CD4-positive, alpha-beta T cell treated with Interleukin-15 for 1 hour (primary cell): ENCODE measurements around the gene NEO1.

Experiments used
- DNase-seq: peaks from one replicate; pipeline ENCODE4 v3.0.0-alpha.2; 2020

NEO1 gene

GRCh38 chr15:73078291-73078690, 26.0 kb downstream of the NEO1 start:
- no peak for DNase-seq

DNA sequence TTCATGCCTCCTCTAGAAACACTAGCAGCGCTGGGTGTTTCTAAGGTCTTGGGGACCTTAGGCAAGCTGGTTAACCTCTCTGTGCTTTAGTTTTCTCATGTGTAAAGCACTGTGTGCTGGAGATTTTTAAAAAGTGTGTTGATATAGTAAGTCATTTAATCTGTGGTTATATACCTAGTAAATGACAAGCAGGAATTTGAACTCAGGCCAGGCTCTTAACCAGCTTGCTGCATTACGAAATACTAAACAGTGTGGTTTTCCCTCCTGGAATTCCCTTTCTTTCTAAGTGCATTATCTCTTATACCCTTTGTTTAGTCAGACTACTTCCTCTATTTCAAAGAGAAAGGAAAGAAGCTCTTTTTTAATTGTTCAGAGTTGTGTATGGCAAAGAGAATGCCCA, 26.5 kb downstream of the NEO1 start:
- DNase-seq: no peak

DNA sequence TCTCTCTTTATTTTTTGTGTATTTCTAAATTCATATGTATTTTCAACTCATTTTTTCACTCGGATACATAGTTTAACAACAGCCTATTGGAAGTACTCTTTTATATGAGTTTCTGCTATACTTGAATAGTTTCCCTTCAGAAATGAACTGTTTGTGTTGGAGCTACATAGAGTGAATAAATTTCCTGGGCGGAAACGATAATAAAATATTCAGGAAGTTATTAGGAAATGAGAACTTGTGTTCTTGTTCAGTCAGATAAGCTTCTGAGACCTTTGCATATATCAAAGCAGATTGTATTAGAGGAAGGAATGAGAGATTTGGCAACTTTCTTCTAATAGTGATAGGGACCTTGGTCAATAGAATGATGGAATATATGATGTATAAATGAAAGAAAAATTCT, 27.3 kb downstream of the NEO1 start:
- no peak for DNase-seq

GRCh38 chr15:73081321-73081958, 29.2 kb downstream of the NEO1 start:
- DNase-seq: no peak

GRCh38 chr15:73082812-73083211, 30.5 kb downstream of the NEO1 start:
- no peak for DNase-seq

DNA sequence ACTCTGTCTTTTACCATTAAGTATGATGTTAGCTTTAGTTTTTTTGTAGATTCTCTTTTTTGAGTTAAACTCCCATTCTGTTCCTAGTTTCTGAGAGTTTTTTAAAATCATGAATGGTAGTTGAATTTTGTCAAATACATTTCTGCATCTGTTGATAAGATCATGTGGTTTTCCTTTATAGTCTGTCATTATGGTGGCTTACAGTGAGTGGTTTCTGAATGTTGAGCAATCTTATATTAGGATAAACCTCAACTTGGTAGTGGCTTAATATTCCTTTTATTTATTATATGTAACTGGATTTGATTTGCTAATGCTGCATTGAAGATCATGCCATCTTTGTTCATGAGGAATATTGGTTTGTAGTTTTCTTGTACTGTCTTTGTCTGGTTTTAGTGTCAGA, 34.8 kb downstream of the NEO1 start:
- DNase-seq: no peak

DNA sequence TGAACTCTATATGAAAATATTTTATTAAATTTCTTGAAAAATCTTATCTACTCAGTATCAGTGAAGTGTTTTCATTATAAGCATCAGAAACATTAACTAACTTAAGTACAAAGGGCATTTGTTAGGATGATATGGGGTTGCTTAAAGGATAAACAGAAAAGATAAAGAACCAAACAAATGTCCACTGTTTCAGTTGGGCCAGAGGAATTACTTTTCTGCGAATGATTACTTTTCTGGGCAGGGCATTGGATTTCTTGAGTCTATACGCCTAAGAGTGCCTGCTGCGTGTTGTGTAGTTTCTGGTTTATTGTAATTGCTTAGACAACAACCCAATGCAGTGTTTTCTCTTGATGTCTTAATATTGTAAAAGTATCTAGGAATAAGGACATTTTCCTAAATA, 52.8 kb downstream of the NEO1 start:
- no peak for DNase-seq

DNA sequence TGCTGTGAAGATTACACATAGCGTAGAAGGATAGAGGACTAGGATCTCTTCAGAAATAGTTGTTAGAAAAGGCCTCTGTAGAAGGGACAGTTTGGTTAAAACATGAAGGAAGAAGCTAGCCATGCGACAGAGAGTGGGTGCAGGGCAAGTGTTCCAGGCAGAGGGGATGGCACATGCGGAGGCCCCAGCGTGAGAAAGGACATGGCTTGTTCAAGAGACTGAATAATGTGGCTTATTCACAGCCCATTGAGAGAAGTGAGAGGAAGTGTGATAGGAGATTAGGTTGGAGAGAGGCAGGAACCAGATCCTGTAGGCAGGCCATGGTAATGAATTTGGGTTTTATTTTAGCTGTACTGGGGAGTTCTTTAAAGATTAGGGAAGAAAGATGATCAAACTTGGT, 56.4 kb downstream of the NEO1 start:
- no peak for DNase-seq

DNA sequence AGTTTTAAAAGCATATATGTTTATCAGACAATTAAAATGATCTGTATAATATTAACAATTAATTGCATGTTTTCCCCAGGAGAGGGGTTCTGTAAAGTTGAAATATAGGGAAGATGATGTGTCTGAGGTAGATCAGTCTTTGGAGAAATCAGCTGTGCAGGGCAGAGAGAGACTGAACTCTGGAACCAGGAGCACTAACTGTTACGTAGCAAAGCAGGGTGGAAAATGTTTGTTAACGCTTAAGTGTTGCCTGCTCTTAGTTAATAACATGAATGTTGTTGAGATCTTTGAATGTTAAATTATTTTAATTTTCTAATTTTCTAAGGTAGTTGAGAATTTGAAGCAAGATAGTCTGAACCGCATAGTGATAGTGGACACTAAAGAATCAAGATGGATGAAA, 57.5 kb downstream of the NEO1 start:
- no peak for DNase-seq

GRCh38 chr15:73110201-73110600, 57.9 kb downstream of the NEO1 start:
- no peak for DNase-seq

DNA sequence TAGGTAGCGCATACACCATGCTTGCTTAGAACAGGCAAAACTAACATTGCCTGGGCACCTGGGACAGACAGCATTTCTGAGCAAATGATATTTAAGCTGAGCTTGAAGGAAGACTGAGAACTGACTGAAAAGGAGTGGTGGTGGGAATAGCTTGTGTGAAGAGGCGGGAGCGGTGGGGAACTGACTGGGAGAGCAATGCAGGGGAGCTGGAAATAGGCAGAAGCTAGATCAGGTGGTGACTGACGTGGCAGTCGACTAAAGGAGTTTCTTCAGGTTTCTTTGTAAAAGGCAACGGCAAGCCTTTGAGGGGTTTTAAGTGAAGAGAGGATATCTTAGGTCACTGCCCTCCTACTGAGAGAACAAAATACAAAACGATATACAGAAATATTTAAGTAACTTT, 61.8 kb downstream of the NEO1 start:
- no peak for DNase-seq

DNA sequence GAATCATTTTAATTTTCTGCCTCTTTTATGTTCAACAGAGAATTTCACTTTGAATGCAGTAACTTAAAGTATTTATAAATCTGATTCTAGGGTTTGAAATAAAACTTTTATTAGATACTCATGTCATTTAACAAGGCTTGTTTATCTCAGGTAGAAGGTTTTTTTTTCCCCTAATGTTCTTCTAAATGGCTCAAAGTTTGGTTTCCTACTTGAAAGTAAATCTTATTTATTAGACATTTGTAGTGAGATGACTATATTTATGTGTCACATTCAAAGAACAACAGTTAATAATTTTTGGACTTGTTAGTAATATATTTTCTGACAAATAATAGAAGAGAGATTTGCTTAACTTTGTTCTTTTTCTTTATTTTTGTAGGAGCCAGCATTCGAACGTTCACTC, 63.9 kb downstream of the NEO1 start:
- DNase-seq: no peak

- DNase-seq: no peak
These were observed 65.8 kb downstream of the NEO1 start for GRCh38 chr15:73118055-73118454.

DNA sequence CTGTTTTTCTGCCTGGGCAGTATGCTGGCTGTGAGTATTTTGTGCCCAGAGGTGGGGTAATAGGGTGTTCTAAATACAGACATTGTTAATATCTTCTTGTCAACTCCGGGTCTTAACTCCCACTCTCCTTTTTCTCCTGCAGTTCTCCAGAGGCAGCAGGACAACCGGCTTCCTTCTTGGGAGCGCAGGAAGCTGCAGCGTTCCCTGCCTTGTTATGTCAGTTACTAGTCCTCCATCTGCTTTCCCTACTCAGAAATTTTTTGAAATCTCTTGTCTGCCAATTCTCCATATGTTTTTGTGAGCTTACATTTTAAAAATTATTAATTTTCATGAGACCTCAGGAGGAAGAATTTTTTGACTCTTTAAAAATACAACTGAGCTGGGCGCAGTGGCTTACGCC, 67.2 kb downstream of the NEO1 start:
- DNase-seq: no peak

- DNase-seq: no peak
These were observed 68.0 kb downstream of the NEO1 start for GRCh38 chr15:73120269-73120668.

GRCh38 chr15:73125219-73125618, 73.0 kb downstream of the NEO1 start:
- no peak for DNase-seq

DNA sequence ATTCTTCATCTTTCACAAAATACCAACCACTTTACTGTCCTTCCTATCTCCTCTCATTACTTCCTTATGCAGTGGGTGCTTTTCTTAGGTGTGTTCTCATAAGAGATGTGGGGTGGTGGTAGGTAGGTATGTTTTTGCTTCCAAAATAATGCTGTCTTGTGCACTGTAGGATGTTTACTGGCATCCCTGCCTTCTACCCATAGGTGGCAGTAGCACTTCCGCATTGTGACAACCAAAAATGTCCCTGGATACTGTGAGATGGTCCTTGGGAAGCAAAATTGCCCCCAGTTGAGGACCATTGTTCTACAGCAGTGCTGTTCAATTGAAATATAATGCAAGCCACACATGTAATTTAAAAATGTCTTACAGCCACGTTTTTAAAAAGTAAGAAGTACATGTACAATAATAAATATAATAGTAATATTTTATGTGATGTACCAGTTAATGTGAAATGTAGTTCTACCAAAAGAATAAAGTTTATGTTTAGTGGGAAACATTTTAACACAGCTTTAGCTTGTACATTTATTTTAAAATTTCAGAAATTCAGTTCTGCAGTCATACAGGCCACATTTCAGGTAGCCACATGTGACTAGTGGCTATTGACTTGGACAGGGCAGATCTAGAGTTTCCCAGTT, 75.2 kb downstream of the NEO1 start:
- DNase-seq: no peak

DNA sequence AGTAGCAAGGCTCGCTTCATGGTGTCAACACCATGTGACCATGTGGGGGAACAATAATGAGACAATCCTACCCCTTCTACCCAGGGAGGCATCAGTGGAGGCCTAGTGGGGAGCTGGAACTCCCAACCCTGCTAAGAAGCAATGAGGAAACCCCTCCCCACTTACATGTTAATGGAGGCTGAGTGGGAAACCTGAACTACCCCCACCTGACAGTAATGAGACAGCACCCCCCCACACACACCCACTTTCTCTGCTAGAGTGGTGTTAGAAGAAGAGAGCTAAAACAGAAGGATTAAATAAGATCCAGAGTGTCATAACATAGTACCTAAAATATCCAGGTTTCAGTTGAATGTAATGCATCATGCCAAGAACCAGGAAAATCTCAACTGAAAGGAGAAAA, 78.6 kb downstream of the NEO1 start:
- DNase-seq: no peak

- no peak for DNase-seq
These were observed 81.9 kb downstream of the NEO1 start for GRCh38 chr15:73134196-73134595.

DNA sequence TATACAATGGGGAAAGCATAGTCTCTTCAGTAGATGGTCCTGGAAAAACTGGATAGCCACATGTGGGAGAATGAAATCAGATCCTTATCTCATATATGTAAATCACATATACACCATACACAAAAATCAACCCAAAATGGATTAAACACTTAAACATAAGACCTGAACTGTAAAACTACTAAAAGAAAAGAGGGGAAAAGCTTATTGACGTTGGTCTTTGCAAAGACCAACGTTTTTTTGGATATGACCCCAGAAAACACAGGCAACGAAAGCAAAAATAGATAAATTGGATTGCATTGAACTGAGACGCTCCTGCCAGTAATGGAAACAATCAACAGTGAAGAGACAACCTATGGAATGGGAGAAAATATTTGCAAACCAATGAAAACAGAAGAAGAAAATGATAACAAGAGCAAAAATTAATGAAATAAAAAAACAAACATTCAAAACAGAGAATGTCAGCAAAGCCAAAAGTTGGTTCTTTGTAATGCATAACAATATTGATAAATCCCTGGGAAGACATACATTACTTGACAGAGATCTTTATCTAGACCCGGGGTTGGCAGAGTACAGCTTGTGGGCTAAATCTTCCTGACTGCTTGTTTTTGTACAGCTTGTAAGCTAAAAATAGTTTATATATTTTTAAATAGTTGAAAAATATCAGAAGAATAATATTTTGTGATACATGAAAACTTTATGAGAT, 86.9 kb downstream of the NEO1 start:
- no peak for DNase-seq

GRCh38 chr15:73139744-73140553, 87.7 kb downstream of the NEO1 start:
- no peak for DNase-seq

- no peak for DNase-seq
These were observed 89.1 kb downstream of the NEO1 start for GRCh38 chr15:73141216-73141900.
